NCI-H526 (cell line): ENCODE measurements around the gene CRYBA1.

Experiments used
- DNase-seq, 2 experiments: peaks; one replicate each; lab custom pipeline; 2025; lab: John Stamatoyannopoulos, UW

CRYBA1 gene

GRCh38 chr17:29283496-29283895 lies 36.8 kb downstream of the CRYBA1 start:
- peak in 1 of 2 experiments; percentile 13 for DNase-seq

- DNase-seq = peak; percentile 27 to 39
These were observed 37.3 kb downstream of the CRYBA1 start for GRCh38 chr17:29283961-29284360.

GRCh38 chr17:29289852-29290251 lies 43.2 kb downstream of the CRYBA1 start:
- DNase-seq = no peak

- DNase-seq = peak; percentile 77 to 92
These were observed 44.6 kb downstream of the CRYBA1 start for GRCh38 chr17:29291163-29291752.

GRCh38 chr17:29292071-29292991 lies 45.7 kb downstream of the CRYBA1 start:
- peak; percentile 49 to 79 for DNase-seq

- peak; percentile 74 to 91 for DNase-seq
These were observed 46.6 kb downstream of the CRYBA1 start for GRCh38 chr17:29292992-29293889.

- peak; percentile 99 to 100 for DNase-seq
These were observed 47.4 kb downstream of the CRYBA1 start, which contains the start of gene NUFIP2 for GRCh38 chr17:29293890-29294579. TSS of gene NUFIP2 (minus strand) at chr17:29294148. CDS start at chr17:29294059, 89 bp downstream.

- DNase-seq = no peak
These were observed 47.9 kb downstream of the CRYBA1 start for GRCh38 chr17:29294580-29294900.

- DNase-seq = no peak
These were observed 48.8 kb downstream of the CRYBA1 start for GRCh38 chr17:29295420-29295819.

GRCh38 chr17:29299031-29299430 lies 52.4 kb downstream of the CRYBA1 start:
- no peak for DNase-seq

GRCh38 chr17:29303386-29303785 lies 56.7 kb downstream of the CRYBA1 start:
- DNase-seq = no peak
